GM12872 (cell line): Measurements from ENCODE around the gene SFXN2.

Experiments used
- CTCF ChIP-seq: IDR thresholded peaks from 3 replicates; pipeline ENCODE4 v1.5.1; 2011; ENCODE audit warnings: low read depth, mild to moderate bottlenecking, low read length, moderate library complexity; ENCODE audit not compliant: insufficient read depth

SFXN2 gene

DNA sequence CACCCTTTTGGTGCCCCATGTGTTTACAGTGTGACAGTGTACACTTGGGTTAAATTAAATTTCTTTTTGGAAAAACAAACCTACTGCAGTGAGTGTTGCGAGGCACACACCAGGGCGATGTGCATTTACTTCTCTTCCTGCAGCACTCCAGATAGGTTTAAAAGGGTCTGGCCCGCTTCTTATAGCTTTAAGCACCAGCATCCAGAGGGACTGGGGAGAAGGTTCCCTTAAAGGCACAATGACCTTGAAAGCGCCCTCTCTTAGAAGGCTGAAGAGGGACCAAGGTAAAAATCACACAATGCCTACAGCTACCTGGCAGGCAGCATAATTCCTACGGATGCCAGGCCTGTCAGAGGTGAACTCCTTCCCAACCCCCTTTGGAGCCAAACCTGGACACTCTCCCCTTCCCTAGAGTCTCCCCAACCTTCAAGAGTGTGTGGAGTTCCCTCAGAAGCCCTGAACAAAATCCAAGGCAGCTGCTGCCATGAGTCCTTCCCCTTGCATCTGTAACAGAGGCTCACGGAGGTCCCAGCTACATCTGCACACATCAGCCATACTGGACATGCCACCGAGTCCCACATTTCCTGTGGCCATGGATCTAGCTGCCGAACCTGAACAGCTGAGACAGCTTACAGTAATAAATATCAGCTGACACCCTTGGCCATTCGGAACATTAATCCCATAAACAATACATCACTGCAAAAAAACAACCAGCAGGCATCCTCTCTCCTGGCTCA, 36.9 kb upstream of the SFXN2 start:
- TF ChIP-seq CTCF, result no peak

- TF ChIP-seq CTCF, result no peak
Observed at GRCh38 chr10:102678068-102678400, 36.4 kb upstream of the SFXN2 start.

DNA sequence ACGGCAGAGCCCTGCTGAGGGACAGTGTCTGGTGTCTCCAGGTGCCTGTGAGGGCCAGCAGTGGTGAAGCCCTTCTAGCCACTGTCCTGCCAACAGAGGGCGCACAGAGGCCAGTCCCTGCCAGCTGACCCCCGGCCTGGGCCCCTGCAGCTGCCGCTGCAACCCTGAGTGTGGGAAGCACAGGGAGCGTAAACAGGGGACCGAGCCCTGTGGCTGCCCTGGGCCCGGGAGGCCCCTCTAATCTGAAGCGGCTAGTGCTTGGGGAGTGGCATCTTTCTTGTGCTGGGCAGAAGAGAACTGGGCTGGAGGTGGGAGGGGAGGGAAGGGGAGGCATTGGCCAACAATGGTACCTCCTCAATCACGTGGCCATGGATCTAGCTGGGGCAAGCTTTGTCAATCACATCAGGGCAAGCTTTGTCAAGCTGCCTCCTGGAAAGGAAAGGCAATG, 35.6 kb upstream of the SFXN2 start:
- peak; percentile 83 for TF ChIP-seq CTCF

DNA sequence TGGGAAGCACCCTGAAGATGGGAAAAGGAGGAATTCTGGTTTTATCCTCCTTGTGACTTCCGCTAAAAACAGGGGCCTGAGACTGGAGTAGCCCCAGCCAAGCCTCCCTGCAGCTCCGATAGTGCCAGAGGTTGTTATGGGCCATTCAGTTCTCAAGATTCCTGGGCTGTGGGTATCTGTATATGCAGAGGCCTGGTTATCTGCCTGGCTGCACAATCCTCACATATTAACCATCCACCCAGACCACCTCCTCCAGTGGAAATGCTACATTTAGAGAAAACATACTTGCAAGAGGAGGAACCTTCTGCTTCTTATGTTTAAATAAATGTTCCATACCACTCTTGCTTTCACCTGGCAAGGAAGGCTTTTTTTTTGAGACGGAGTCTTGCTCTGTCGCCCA, 34.8 kb upstream of the SFXN2 start:
- no peak for TF ChIP-seq CTCF

- no peak for TF ChIP-seq CTCF
Observed at GRCh38 chr10:102681696-102682095, 32.7 kb upstream of the SFXN2 start.

- no peak for TF ChIP-seq CTCF
Observed at GRCh38 chr10:102682416-102682815, 32.0 kb upstream of the SFXN2 start.

DNA sequence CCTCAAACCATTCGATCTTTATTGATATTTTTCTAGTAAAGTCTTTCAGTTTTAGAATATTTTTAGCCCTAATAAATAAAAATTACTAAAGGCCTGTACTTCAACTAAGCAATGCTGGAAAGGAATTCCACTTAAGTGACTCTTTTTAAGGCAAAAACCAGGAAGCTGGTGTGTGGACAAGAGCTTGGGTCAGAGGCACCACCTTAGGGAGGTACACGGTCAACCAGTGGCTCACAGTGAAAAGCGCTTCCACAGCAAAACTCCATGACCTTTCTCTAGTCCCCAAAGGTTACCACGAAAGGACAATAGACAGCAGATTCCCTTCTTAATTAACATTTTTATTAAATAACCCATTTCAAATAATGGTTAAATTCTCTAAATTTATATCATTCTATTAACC, 31.5 kb upstream of the SFXN2 start:
- TF ChIP-seq CTCF, result no peak

GRCh38 chr10:102683736-102684135, 30.7 kb upstream of the SFXN2 start:
- no peak for TF ChIP-seq CTCF
